BJ (cell line): Measurements from ENCODE around the gene FARP2. TPM values are rescaled to one million over a fixed set of nuclear protein-coding genes. Genes with fewer than 3 reads are reported as not detected.

Source experiments
- CTCF ChIA-PET: fragments of 350-600 bp; formaldehyde crosslinking; extraction: SDS; loops from one replicate; lab custom pipeline; 2021; ENCODE audit warnings: antibody characterized with exemption, inconsistent platforms; lab: Yijun Ruan, JAX
- POLR2A ChIA-PET: fragments of 300-600 bp; sonication (Branson Sonifier 250); formaldehyde crosslinking; extraction: SDS; loops from one replicate; lab custom pipeline; 2021; ENCODE audit warnings: antibody characterized with exemption; lab: Charles Lee
- DNase-seq: peaks from one replicate; pipeline ENCODE4 v3.0.0-alpha.2; 2011; ENCODE audit warnings: low read depth
- H3K27me3 ChIP-seq: 2 replicates; pipeline ENCODE4 v1.6.0; 2011; ENCODE audit warnings: low read length; ENCODE audit not compliant: control insufficient read depth, insufficient read depth
- H3K36me3 ChIP-seq: 2 replicates; pipeline ENCODE4 v1.5.1; 2011; ENCODE audit warnings: low read length; ENCODE audit not compliant: control insufficient read depth, insufficient read depth
- H3K4me3 ChIP-seq: 2 replicates; pipeline ENCODE4 v1.5.1; 2011; ENCODE audit warnings: low read depth, mild to moderate bottlenecking, control low read depth, low read length
- polyA plus RNA-seq: library from polyadenylated mRNA; depleted of rRNA; stranded (reverse); fragments of >200 nt; gene quantifications from 2 replicates; pipeline ENCODE4 v1.2.3, GENCODE V29; 2011
- TF ChIP-seq, protein P1 (sequence below): IDR thresholded peaks from 2 replicates; pipeline ENCODE4 v1.5.1; 2011; ENCODE audit warnings: low read depth, mild to moderate bottlenecking, control low read depth, inconsistent platforms, low read length, moderate library complexity; ENCODE audit not compliant: insufficient read depth

The FARP2 gene
- polyA plus RNA-seq, 1 experiment = 28.7 TPM

DNA sequence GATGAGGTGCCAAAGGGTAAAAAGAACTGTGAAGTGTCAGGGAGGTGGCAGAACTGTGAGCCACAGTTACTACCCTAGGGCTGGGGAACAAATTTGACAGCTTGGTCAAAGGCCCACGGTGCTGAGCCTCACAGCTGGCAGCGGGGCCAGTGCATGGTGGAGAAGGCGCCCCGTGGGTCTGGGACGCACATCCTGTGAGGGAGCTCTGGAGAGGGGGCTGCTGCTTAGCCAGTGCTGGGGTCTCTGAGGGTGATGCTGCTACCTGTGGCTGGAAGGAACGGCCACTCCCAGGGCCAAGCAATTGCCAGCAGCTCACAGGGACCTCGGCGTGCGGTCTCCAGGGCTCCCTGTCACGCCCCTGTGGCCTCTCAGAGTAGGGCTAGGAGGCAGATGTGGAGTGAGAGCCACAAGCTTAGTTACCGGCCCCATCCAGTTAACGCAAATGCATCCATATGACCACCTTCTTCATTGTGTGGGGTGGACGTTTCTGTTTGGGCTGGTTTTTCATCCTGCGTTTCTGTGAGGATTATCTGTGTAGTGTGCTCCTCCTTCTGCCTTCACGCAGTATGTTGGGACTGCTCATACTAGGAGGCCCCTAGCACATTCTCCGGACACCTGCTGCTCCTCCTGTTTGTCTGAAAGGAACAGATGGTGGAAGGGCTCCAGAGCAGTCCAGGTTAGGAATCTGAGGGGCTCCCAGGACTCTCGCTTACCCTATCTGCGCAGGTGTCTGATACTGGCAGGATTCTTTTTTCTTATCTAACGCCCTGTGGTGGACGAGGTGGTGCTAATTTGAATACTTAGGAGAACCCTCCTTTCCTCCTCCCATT lies 126.3 kb downstream of the FARP2 start:
- CTCF ChIA-PET = no interaction called here
- POLR2A ChIA-PET = no interaction called here
- H3K27me3 ChIP-seq = no peaks in the 10 kb centered on the region
- no peak for DNase-seq
- peaks cover 7% of the 10 kb centered on the region for H3K36me3 ChIP-seq
- TF ChIP-seq, protein P1, sequence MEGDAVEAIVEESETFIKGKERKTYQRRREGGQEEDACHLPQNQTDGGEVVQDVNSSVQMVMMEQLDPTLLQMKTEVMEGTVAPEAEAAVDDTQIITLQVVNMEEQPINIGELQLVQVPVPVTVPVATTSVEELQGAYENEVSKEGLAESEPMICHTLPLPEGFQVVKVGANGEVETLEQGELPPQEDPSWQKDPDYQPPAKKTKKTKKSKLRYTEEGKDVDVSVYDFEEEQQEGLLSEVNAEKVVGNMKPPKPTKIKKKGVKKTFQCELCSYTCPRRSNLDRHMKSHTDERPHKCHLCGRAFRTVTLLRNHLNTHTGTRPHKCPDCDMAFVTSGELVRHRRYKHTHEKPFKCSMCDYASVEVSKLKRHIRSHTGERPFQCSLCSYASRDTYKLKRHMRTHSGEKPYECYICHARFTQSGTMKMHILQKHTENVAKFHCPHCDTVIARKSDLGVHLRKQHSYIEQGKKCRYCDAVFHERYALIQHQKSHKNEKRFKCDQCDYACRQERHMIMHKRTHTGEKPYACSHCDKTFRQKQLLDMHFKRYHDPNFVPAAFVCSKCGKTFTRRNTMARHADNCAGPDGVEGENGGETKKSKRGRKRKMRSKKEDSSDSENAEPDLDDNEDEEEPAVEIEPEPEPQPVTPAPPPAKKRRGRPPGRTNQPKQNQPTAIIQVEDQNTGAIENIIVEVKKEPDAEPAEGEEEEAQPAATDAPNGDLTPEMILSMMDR = no peak
- no peak overlapping the region for H3K4me3 ChIP-seq

DNA sequence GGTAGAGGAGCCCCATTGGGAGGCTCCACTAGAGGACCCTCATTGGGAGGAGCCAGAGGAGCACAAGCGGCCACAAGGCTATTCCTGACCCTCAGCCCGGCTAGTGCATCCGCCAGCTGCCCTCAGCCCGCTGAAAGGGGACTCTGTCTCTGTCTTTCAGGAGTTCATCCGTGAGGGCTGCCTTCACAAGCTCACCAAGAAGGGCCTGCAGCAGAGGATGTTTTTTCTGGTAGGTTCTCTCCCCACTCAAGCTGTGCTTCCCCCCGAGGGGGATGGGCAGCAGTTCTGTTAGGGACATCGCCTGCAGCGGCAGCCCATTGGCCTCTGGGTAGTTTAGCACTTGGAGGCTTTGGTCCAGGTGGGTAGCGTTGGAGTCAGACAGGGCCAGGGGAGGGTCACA lies 127.2 kb downstream of the FARP2 start:
- no peaks in the 10 kb centered on the region for H3K27me3 ChIP-seq
- ChIA-PET CTCF (interaction anchor here (1.1 kb wide), 1 partner anchor 135 kb away, joined by 3 read pairs; no protein-coding TSS in a partner anchor), POLR2A (no interaction called here)
- H3K36me3 ChIP-seq = peaks cover 7% of the 10 kb centered on the region
- no peak overlapping the region for H3K4me3 ChIP-seq
- DNase-seq = no peak
- TF ChIP-seq, protein P1 = no peak

DNA sequence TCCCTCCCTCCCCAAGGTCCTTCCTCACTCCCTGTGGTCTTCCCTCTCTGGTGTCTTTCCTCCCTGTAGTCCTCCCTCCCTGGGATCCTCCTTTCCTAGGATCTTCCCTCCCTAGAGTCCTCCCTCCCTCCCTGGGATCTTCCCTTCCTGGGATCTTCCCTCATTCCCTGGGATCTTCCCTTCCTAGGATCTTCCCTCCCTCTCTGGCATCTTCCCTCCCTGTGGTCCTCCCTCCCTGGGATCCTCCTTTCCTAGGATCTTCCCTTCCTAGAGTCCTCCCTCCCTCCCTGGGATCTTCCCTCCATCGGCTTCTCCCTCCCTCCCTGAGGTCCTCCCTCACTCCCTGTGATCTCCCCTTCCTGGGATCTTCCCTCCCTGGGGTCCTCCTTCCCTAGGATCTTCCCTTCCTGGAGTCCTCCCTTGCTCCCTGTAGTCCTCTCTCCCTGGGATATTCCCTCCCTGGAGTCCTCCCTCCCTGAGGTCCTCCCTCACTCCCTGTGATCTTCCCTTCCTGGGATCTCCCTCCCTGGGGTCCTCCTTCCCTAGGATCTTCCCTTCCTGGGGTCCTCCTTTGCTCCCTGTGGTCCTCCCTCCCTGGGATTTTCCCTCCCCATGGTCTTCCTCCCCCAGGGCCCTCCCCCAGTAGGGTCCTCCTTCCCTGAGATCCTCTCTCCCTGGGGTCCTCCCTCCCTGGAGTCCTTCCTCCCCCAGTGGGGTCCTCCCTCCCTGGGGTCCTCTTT lies 129.3 kb downstream of the FARP2 start:
- POLR2A ChIA-PET = interaction anchor here (0.6 kb wide), 1 partner anchor 43 kb away, joined by 4 read pairs; no protein-coding TSS in a partner anchor
- Histone ChIP-seq H3K36me3 (peaks cover 7% of the 10 kb centered on the region), H3K4me3 (no peak overlapping the region), H3K27me3 (no peaks in the 10 kb centered on the region)
- CTCF ChIA-PET = no interaction called here
- TF ChIP-seq, protein P1 = no peak
- no peak for DNase-seq

DNA sequence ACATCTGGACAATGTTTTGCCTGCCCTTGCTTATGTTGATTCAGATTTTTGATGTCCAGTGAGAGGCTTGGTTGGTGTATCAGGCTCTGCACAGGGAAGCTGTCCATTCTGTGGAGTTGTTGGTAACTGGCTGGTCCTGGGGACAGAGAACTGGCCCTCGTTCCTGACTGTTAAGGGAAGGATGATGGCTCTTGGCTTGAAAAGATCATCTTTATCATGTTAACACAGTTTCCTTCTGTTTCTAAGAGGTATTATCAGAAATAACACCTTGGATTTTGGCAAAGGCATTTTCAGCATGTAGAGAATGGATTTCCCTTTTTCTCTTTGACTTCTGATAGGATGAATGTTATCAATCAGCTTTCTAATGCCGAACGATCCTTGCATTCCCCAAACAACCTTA lies 133.0 kb downstream of the FARP2 start:
- ChIA-PET CTCF (interaction anchor here (1.3 to 1.6 kb wide), 2 partner anchors 10 kb away, joined by 3 to 7 read pairs; no protein-coding TSS in a partner anchor), POLR2A (no interaction called here)
- H3K27me3 ChIP-seq = no peaks in the 10 kb centered on the region
- TF ChIP-seq, protein P1 = no peak
- H3K4me3 ChIP-seq = no peak overlapping the region
- H3K36me3 ChIP-seq = peaks cover 11% of the 10 kb centered on the region
- no peak for DNase-seq
